Keratinocyte (primary cell): ENCODE data around the gene MFAP2. TPM values are rescaled to one million over a fixed set of nuclear protein-coding genes. Genes with fewer than 3 reads are reported as not detected.
"Not testable (repeated sequence)": the region's sequence is repeated elsewhere in the genome, so short reads cannot be mapped to it uniquely, and the experiment has no call there.

Experiments used
- DNase-seq: peaks from one replicate; pipeline ENCODE4 v3.0.0-alpha.2; 2011; ENCODE audit warnings: low read depth, missing footprints, low spot score
- FAIRE-seq: peaks from 2 replicates; lab custom pipeline; 2011; peaks lifted over from hg19 to GRCh38; lab: Jason Lieb, UNC
- H2AFZ ChIP-seq: 2 replicates; pipeline ENCODE4 v1.6.0; 2012; ENCODE audit warnings: low read length, control low read depth, inconsistent platforms; ENCODE audit not compliant: control insufficient read depth
- H3K27ac ChIP-seq: 2 replicates; pipeline ENCODE4 v1.5.1; 2011; ENCODE audit warnings: low read length; ENCODE audit not compliant: control insufficient read depth, insufficient read depth
- H3K27me3 ChIP-seq: 3 replicates; pipeline ENCODE4 v1.6.0; 2011; ENCODE audit warnings: low read length; ENCODE audit not compliant: control insufficient read depth, insufficient read depth; ENCODE audit errors: extremely low read depth
- H3K36me3 ChIP-seq, 2 experiments: 2 replicates in 1 of 2; 3 replicates in 1 of 2; pipeline ENCODE4 v1.5.1; 2011; ENCODE audit warnings: low read length in 2 of 2, mild to moderate bottlenecking in 1 of 2; ENCODE audit not compliant: control insufficient read depth in 2 of 2, insufficient read depth in 2 of 2; ENCODE audit errors: extremely low read depth in 1 of 2
- H3K4me1 ChIP-seq: 3 replicates; pipeline ENCODE4 v1.5.1; 2011; ENCODE audit warnings: low read length; ENCODE audit not compliant: control insufficient read depth, insufficient read depth; ENCODE audit errors: extremely low read depth
- H3K4me2 ChIP-seq: 3 replicates; pipeline ENCODE4 v1.6.0; 2011; ENCODE audit warnings: low read depth, low read length; ENCODE audit not compliant: control insufficient read depth, insufficient read depth; ENCODE audit errors: extremely low read depth
- H3K4me3 ChIP-seq, 3 experiments: fragments of 200-600 bp in 1 of 3; sonication (generic) in 1 of 3; 2 replicates in 2 of 3; 3 replicates in 1 of 3; pipeline ENCODE4 v1.5.1; 2011 to 2016; ENCODE audit warnings: low read length in 3 of 3, mild to moderate bottlenecking in 3 of 3, control low read depth in 2 of 3, inconsistent platforms in 1 of 3, low read depth in 1 of 3, mixed read lengths in 1 of 3, mixed run types in 1 of 3, moderate library complexity in 1 of 3; ENCODE audit not compliant: control insufficient read depth in 2 of 3, insufficient read depth in 2 of 3; ENCODE audit errors: extremely low read depth in 1 of 3
- H3K79me2 ChIP-seq: 2 replicates; pipeline ENCODE4 v1.6.0; 2012; ENCODE audit warnings: low read length; ENCODE audit not compliant: control insufficient read depth, insufficient read depth
- H3K9ac ChIP-seq: 3 replicates; pipeline ENCODE4 v1.6.0; 2011; ENCODE audit warnings: low read length; ENCODE audit not compliant: control insufficient read depth, insufficient read depth; ENCODE audit errors: extremely low read depth
- H3K9me1 ChIP-seq: 3 replicates; pipeline ENCODE4 v1.6.0; 2011; ENCODE audit warnings: low read length; ENCODE audit not compliant: control insufficient read depth, insufficient read depth; ENCODE audit errors: extremely low read depth
- H3K9me3 ChIP-seq: 2 replicates; pipeline ENCODE4 v1.5.1; 2012; ENCODE audit warnings: low read depth, low read length; ENCODE audit not compliant: control insufficient read depth
- H4K20me1 ChIP-seq: 3 replicates; pipeline ENCODE4 v1.6.0; 2011; ENCODE audit warnings: low read length; ENCODE audit not compliant: control insufficient read depth, insufficient read depth; ENCODE audit errors: extremely low read depth
- EZH2 ChIP-seq: IDR thresholded peaks from one replicate; pipeline ENCODE4 v1.6.1; 2012; ENCODE audit warnings: inconsistent platforms, mild to moderate bottlenecking, low read length, moderate library complexity
- dilution Hi-C: fragments of 300-500 bp; cut with MboI; formaldehyde crosslinking; loops from one replicate; pipeline ENCODE4 v1.7.0; 2020; ENCODE audit warnings: low sequenced_read_pairs; ENCODE audit not compliant: extremely low pct_ligation_motif_present
- polyA plus RNA-seq, 5 experiments: library from polyadenylated mRNA; depleted of rRNA in 3 of 5; stranded (reverse) in 3 of 5; stranded (forward) in 1 of 5; unstranded in 1 of 5; fragments of >200 nt; gene quantifications; 1 replicate in 1 of 5; 2 replicates in 3 of 5; 3 replicates in 1 of 5; pipeline versions ENCODE4 v1.2.1 to v1.2.3, GENCODE V29; 2011 to 2012; ENCODE audit warnings: missing spikeins in 2 of 5, low read depth in 1 of 5, low replicate concordance in 1 of 5
- TF ChIP-seq, protein P1 (sequence below), 3 experiments: IDR thresholded peaks in 1 of 3; conservative IDR thresholded peaks in 1 of 3; optimal IDR thresholded peaks in 1 of 3; 2 replicates in 2 of 3; 3 replicates in 1 of 3; pipeline versions ENCODE3 to v1.5.1; 2011; ENCODE audit warnings: low read length in 3 of 3, mild to moderate bottlenecking in 3 of 3, moderate library complexity in 2 of 3, control low read depth in 1 of 3, inconsistent platforms in 1 of 3; ENCODE audit not compliant: insufficient read depth in 2 of 3; ENCODE audit errors: extremely low read depth in 1 of 3

The MFAP2 gene
- polyA plus RNA-seq, 1 donor (not counting 4 experiments of a cell fraction or from before 2014, with no cell fraction given), result 34.6 TPM

DNA sequence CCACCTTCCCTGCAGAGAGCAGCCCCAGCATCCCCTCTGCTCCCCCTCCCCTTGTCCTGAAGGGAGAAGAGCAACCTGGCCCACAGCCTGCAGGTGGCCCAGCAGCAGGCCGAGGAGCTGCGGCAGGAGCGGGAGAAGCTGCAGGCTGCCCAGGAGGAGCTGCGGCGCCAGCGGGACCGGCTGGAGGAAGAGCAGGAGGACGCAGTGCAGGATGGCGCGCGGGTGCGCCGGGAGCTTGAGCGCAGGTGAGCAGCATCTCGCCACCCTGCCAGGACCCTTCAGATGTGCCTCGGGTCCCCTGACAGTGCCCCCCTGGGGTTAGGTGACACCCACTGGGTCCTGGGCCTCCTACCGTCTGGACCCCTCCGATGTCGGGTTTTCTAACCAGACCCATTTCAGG is 36.4 kb downstream of the MFAP2 start:
- no peak for FAIRE-seq
- H3K27me3 ChIP-seq, result no peaks in the 10 kb centered on the region
- H3K4me3 ChIP-seq, result no peak overlapping the region
- no peak overlapping the region for H3K9ac ChIP-seq
- DNase-seq, result no peak
- no peaks in the 10 kb centered on the region for H3K9me3 ChIP-seq
- TF ChIP-seq EZH2, result no peak
- TF ChIP-seq, protein P1, sequence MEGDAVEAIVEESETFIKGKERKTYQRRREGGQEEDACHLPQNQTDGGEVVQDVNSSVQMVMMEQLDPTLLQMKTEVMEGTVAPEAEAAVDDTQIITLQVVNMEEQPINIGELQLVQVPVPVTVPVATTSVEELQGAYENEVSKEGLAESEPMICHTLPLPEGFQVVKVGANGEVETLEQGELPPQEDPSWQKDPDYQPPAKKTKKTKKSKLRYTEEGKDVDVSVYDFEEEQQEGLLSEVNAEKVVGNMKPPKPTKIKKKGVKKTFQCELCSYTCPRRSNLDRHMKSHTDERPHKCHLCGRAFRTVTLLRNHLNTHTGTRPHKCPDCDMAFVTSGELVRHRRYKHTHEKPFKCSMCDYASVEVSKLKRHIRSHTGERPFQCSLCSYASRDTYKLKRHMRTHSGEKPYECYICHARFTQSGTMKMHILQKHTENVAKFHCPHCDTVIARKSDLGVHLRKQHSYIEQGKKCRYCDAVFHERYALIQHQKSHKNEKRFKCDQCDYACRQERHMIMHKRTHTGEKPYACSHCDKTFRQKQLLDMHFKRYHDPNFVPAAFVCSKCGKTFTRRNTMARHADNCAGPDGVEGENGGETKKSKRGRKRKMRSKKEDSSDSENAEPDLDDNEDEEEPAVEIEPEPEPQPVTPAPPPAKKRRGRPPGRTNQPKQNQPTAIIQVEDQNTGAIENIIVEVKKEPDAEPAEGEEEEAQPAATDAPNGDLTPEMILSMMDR (optimal IDR thresholded peaks at IDR 0.05 in 1 of 3, IDR thresholded peaks at IDR 0.05 in 1 of 3, conservative IDR thresholded peaks at IDR 0.05 in 1 of 3; ENCODE audit: extremely low read depth in 1 of 3, insufficient read depth in 2 of 3, low read length in 3 of 3), result no peak
- H3K36me3 ChIP-seq, result peaks cover 0 to 10% of the 10 kb centered on the region in 2 experiments
- H3K4me1 ChIP-seq, result peaks cover 14% of the 10 kb centered on the region
- no peaks in the 10 kb centered on the region for H3K79me2 ChIP-seq
- peaks cover 3% of the 10 kb centered on the region for H3K9me1 ChIP-seq
- no peak overlapping the region for H3K4me2 ChIP-seq
- H4K20me1 ChIP-seq, result peaks cover 7% of the 10 kb centered on the region
- H2AFZ ChIP-seq, result no peak overlapping the region
- no peak overlapping the region for H3K27ac ChIP-seq
- dilution Hi-C loops, result no loop called here

DNA sequence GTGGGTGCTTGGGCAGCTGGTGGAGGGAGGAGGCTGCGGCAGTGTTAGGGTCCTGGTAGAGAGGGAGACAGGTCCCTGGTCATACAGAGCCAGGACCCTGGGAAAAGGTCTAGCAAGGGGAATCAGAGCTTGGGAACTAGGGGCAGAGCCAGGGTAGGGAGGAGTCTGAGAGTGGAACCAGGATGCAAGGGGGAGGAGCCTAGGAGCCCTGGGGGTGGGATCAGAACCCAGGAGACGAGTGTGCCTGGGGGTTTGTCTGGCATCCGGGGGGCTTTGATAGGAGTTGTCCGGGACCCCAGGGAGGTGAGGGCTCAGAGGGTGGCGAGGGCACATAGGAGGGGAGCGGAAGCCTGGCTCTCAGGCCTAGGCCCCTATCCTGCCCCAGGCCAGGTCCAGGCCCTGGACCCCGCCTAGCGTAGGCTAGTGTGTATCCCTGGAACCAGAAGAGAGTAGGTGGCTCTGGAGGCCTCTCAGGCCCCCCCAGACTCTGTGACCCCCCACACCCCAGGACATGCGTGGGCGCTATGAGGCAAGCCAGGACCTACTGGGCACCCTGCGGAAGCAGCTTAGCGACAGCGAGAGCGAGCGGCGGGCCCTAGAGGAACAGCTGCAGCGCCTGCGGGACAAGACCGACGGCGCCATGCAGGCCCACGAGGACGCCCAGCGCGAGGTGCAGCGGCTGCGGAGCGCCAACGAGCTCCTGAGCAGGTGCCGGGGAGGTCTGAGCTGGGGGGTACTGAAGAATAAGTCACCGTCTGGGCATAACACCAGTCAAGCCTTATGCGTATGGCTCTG is 40.8 kb downstream of the MFAP2 start:
- dilution Hi-C loops, H3K9me3 ChIP-seq: not testable (repeated sequence)

More for the DNA sequence above, 40.8 kb downstream of the MFAP2 start:
- H2AFZ ChIP-seq, FAIRE-seq, H3K27me3 ChIP-seq, H3K4me3 ChIP-seq, H3K9me1 ChIP-seq, H3K9ac ChIP-seq, H3K27ac ChIP-seq, H3K4me1 ChIP-seq, DNase-seq, H3K79me2 ChIP-seq, H3K4me2 ChIP-seq, H4K20me1 ChIP-seq: not testable (repeated sequence)
- H3K36me3 ChIP-seq, result peaks cover 3 to 18% of the 10 kb centered on the region in 2 experiments
